ENCODE measurements around the gene UPK3BL2.
"Not testable (repeated sequence)": the region's sequence is repeated elsewhere in the genome, so short reads cannot be mapped to it uniquely, and the experiment has no call there.

The UPK3BL2 gene

DNA sequence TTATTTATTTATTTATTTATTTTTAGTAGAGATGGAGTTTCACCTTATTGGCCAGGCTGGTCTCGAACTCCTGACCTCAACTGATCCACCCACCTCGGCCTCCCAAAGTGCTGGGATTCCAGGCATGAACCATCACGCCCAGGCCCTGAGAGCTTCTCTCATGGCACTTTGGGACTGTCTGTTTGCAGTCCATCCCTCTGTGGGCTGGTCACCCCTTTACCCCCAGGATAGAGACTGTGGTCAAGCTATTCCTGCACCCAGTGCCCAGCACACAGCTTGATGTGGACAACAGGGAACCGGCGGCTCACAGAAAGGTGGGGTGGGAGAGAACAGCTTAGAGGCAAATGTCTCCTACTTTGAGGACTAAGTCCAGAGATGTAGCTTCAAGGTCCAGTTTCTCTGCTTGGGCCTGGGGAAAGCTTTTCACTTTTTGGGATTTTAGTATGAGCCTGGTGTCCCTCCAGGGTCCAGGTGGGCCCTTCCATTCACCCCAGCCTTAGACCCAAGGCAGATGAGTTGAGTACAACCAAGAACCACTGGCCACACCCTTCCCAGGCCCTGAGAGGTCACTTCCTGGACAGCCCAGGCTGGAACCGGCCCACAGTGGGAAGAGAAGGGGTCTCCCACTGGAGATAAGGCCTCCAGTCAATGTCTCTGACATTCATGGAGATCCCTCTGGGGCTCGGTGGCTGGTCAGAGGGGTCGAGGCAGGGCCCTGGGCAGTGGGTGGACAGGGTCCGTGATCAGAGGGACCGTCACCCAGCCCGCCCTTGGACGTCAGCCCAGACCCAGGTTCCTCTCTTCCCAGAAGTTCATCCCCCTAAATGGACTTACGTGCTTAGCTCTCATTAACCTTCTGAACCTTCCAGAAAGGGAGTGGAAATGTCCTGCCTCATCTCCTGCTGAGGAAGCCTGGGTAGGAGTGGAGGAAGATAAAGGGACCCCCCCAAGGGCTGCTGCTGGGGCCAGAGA is 15.4 kb downstream of the UPK3BL2 start:
- DNase-seq: not testable (repeated sequence)

DNA sequence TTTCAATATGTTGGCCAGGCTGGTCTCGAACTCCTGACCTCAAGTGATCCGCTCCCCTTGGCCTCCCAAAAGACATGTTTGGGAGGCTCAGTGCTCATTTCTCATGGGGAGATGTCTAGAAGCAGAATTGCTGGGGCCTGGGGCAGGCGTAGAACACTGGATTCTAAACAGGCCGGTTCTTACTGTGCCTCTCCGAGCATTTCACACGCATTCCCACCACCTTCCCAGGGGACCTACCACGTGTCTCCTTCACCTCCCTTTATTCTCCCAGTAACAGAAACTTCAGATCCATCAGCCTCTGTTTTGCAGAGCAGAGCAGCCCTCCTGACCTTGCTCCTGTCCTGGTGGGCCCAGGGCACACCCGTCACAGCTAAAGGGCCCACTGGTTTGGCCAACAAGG is 16.3 kb downstream of the UPK3BL2 start:
- DNase-seq: not testable (repeated sequence)

DNA sequence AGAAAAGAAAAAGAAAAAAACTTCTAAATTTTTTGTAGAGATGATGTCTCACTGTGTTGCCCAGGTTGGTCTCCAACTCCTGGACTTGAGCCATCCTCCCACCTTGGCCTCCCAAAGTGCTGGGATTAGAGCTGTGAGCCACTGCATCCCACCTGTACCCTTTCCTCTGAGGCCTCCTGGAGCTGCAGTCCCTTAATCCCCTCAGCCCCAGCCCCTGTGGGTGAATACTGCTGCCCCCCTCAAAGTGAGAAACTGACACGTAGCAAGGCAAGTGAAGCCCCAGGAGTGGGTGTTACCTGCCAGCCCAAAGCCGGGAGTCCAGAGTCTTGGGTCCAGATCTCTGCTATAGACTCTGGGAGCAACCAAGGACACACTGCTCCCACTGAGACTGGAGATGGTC is 18.7 kb downstream of the UPK3BL2 start:
- not testable (repeated sequence) for DNase-seq

DNA sequence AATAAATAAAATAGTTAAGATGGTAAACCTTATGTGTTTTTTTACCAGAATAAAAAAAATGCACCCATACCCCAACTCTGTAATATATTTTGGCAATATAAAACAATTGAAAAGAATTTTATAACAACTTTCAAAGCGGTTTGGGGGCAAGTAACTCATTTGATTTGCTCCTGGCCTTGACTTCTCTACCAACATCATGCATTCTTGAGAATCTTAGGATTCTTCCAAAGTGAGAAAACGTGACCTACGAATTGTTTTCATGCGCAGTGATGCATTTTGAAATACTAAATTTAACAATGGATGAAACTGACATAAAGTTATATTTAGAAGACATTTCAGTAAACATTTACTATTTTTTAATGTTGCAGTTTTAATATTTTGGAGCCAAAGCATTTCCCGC is 22.7 kb downstream of the UPK3BL2 start:
- DNase-seq: not testable (repeated sequence)

DNA sequence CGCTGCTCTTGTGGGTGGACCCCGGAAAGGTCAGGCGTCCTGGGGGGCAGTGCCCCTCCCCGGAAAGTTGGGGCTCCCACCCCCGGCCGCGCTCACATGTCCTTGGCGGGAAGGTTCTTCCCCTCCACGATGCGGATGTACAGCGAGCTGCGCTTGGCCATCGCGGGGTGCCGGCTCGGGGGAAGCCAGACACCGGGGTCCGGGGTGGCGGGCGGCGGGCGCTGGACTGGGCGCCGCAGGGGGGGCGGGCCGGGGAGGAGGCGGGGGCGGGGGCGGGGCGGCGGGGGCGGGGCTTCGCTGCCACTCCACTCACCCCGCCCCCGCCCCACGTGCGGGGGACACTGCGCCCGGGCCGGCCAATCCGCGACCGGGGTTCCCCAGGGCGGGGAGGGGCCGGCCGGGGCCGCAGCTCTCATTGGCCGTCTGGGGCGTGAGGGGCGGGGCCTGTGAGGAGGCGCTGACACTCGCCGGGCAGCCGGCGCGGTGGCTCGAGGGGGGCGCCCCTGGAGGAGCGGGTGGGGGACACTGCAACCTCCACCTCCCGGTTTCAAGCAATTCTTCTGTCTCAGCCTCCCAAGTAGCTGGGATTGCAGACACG is 25.8 kb downstream of the UPK3BL2 start, which contains the start of gene RASA4B:
Gene RASA4B, minus strand, starts transcription at position 228 of the 598 bp plus-strand sequence. Its CDS starts 67 bp downstream, at position 161.
- DNase-seq: not testable (repeated sequence)

DNA sequence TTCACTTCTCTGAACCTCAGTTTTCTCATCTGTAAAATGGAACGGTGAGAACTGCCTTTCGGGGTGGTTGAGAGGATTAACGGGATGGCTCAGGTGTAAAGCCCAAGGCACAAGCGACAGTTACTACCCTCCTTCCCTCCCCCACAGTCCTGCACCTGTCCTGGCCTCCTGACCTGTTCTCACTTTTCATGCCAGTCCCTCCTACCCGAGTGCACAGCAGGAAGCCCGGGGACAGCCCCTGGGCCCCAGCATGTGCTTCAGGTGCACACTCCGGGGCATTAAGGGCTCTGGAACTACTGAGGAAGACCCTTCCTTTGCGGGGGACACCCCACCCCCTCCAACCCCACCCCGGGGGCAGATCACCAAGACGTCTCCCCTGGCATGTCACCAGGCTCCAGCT is 26.5 kb downstream of the UPK3BL2 start:
- not testable (repeated sequence) for DNase-seq

DNA sequence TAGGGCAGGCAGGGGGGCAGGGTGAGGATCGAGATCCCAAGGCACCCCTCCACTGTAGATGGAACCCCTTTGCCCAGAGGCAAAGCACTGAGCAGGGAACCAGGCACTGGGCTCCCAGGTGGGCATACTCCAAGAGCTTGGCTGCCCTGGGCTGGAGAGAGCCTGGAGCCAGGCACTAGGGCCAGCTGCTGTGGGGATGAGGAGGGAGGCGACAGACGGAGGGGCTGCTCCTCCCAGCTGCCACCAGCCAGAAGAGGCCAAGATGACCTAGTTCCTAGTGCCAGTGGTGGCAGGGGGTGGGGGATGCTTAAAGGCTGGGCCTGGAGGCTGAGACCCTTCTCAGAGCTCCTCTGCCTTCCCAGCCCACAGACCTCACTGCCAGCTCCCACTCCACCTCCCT is 27.6 kb downstream of the UPK3BL2 start:
- not testable (repeated sequence) for DNase-seq

DNA sequence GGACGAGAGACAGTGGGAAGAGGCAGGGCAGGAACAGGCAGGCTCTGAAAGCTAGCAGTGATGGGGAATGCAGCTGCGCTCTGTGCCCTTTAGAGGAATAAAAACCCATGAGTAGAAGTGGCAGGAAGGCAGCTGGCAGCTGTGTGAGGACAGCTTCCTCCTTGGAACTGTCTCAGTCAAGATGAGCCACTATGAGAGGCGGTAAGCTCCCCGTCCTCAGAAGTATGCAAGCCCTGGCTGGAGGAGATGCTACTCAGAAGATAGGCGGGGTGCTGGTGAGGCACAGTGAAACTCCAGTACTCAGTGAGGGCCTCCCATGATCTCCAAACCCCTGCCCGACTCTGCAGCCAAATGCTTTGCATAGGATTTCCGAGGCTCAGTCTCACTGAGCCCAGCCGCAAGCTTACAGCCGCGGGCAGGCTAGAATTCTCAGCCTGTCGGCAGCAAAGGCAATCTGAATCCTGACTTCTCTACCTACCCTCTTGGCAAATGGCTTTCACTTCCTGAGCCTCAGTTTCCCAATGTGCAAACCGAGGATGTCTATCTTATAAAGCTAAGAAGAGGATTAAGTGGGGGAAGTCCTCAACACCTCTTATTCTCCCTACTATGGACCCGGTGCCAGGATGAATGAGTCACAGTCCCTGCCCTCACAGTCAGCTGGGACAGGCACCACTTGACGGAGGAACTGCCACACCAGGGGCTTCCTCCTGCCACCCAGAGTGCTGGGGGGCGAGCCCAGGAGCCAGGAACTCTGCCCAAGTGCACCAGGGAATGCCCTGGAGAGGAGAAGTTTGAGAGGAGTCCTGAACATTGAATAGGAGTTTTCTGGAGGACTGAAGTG is 28.4 kb downstream of the UPK3BL2 start:
- not testable (repeated sequence) for DNase-seq

DNA sequence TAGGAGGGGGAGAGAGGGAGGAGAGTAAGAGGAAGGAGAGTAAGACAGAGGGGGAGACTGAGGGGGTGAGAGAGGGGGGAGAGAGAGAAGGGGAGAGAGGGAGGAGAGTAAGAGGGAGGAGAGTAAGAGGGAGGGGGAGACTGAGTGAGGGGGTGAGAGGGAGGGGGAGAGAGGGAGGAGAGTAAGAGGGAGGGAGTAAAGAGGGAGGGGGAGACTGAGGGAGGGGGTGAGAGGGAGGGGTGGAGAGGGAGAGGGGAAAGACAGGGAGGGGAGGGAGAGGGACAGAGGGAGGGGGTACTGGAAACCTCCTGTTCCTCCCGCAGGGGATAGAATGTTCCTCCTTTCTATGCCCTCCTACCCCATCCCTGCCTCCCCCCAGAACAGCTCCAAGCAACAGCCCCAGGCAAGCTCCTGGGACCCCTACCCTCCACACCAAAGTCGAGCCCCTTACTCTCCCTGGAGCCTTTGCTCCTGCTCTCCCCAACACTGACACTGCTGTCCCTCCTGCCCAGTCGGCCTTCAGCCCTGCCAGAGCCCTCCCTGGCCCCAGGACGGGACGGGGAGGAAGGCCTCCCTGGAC is 30.8 kb downstream of the UPK3BL2 start:
- DNase-seq: not testable (repeated sequence)

DNA sequence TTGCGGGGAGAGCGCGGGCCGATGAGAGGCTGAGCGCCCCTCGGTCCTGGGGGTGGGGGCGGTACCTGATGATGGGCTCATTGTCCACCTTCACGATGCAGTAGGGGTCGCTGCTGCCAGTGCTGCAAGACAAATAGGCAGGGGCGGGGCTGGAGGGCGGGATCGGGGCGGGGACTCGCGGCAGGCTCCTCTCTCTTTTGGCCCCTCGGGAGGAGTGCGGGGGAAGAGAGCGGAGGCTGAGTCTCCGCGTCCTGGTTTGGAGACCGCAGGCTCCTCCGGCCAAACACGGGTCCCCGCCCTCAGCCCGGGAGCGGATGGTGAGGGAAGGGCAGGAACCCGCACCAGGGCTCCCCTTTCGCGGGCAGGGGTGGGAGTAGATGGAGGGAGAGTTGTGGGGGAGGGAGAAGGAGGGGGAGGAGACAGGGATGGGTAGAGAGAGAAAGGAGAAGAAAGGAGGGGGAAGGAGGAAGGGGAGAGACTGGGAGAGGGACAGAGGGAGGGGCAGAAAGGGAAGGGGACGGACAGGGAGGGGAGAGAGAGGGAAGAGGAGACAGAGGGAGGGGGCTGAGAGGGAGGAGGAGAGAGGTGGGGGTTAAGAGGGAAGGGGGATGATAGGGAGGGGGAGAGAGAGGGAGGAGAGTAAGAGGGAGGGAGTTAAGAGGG is 31.5 kb downstream of the UPK3BL2 start:
- DNase-seq: not testable (repeated sequence)

DNA sequence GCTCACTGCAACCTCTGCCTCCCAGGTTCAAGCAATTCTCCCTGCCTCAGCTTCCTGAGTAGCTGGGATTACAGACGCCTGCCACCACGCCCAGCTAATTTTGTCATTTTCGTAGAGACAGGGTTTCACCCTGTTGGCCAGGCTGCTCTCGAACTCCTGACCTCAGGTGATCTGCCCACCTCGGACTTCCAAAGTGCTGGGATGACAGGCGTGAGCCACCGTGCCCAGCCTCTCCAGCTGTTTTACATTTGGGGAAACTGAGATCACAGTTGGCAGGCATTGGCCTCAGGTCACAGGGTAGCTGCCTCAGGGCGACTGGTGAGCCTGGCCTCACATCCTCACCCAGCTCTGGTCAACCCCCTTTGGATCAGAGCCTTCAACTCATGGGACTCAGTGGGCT is 32.9 kb downstream of the UPK3BL2 start:
- DNase-seq: not testable (repeated sequence)

DNA sequence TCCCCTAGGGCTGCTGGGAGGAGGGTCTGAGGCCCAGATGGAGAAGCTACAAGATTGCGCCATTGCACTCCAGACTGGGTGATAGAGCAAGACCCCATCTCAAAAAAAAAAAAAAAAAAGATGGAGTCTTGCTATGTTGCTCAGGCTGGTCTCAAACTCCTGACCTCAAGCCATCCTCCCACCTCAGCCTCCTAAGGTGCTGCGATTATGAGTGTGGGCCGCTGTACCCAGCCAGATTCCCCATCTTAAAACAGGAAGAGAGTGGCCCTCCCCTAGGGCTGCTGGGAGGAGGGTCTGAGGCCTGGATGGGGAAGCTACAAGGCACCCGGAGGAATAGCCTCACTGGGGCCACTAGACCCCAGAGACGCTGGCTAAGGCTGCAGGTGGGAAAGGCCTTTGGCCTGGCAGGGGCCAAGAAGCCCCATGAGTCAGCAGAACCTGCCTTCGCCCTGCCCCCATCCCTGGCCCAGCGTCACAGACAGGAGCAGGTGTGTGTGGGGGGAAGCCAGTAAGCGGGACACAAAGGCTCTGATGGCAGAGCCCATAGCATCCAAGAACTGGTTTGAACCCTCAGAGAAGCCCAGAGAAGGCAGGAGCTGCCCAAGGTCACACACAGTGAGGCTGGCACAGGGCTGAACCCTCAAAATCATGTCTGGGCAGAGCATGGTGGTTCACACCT is 35.9 kb downstream of the UPK3BL2 start:
- DNase-seq: not testable (repeated sequence)

DNA sequence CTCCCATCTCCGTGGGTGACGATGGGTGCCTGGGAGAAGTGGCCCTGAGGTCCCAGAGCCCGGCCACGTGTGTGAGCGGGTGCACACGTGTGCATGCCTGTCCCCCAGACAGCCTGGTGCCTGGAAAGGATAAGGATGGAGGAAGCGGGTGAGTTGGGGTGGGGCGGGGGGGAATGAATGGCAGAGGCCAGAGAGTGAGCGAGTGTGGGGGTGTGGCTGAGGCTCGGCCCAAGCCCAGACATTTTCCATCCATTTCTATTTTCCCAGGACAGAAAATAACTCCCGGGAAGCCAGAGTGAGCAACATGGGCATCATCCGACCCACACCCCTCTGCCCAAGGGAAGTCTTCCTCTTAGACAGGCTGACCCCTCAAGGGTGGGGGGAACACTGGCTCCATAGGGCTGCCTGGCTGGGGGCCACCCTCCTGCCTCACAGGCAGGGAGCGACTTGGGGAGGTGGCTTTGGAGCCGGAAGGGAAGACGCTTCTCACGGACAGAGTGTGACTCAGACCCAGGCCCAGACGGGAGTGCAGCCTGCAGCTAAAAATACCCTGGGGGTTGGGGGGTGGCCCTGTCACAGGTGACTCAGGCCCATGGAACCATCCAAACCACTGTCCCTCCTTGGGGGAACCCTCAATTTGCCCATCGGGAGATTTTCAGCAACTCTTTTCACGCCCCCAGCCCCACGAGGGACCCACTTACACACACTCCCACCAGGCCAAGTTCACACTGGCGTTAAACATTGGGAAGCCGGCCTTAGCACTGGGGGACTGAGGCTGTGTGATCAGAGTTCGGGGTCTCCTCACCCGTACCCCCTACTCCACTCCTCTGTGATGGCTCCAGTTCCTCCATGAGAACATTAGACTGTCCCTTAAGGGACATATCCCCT is 38.0 kb downstream of the UPK3BL2 start:
- not testable (repeated sequence) for DNase-seq

DNA sequence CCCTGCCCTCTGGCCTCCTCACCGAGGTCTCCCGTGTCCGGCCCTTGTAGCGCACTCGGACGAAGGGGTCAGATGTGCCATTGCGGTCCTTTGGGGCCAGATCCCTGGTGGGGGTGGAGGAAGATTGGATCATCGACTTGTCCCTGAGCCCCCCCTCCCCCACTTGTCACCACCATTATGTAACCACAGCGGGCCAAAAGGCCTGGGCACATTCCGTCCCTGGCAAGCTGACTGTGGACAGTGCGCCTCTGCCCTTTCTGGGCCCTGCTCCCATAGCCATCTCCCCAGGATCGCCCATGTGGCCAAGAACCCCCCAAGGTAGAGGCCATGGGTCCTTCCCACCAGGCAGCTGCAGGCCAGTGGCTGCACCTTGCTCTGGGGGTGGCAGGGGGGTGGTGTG is 40.4 kb downstream of the UPK3BL2 start:
- DNase-seq: not testable (repeated sequence)

DNA sequence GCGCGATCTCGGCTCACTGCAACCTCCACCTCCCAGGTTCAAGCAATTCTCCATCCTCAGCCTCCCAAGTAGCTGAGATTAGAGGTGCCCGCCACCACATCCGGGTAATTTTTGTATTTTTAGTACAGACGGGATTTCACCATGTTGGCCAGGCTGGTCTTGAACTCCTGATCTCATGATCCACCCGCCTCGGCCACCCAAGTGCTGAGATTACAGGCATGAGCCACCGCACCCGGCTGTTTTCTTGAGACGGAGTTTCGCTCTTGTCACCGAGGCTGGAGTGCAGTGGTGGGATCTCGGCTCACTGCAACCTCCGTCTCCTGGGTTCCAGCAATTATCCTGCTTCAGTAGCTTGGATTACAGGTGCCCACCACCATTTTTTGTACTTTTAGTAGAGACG is 45.2 kb downstream of the UPK3BL2 start:
- not testable (repeated sequence) for DNase-seq

DNA sequence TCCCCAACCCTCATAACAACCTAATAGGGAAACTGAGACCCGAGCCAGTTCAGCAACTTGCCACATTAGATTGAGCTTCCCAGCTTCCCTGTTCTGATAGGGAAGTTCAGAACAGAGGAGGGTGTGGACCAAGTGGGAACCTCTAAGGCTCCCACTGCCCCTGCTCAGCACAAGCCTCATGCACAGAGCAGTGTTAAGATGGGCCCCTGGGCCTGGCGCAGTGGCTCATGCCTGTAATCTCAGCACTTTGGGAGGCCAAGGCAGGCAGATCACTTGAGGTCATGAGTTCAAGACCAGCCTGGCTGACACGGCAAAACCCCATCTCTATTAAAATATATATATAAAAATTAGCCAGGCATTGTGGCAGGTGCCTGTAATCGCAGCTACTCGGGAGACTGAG is 46.2 kb downstream of the UPK3BL2 start:
- DNase-seq: not testable (repeated sequence)

DNA sequence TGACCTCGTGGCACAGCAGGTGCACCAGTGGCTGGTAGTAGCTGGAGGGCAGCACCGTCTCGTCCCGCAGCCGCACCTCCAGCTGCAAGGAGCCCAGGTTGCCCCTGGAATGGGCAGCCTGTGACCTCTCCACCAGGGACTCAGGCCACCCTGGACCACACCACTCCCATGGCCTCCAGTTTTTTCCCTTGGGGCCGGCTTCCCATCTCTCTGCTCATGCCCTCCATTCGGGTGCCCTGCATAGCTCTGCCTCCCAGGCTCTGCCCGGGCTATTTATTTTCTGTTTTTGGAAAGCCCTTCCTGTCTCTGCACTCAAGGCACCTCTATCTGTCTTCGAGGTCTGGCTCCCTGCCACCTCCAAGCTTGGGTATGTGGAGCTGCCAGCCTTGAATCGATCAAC is 46.6 kb downstream of the UPK3BL2 start:
- DNase-seq: not testable (repeated sequence)

DNA sequence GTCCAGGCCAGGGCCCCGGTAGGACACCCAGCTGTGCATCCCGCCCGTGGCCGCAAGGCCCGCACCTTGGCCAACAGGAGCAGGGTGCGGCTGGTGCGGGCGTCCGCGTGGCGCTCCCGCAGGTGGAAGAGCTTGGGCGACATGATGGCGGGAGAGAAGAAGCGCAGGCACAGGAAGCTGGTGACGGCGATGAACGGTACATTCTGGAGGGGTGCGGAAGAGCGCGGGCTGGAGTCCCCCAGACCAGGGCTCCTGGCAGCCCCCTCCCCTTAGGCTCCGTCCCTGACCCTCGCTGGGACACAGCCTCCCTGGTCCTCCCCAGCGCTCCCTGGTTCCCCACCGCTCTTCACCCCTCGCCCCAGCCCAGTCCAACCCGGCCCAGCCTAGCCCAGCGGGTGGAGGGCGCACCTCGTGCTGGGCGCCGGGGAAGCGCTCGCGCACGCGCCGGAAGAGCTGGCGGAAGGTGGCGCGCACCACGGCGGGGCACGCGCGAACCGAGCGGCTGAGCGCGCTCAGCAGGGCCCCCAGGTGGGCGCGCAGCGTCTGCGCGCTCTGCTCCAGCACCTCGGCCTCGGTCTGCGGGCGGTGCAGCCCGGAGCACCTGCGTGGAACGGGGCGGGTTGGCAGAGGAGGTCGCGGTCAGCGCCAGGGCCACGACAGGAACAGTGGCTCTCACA is 48.9 kb downstream of the UPK3BL2 start:
- not testable (repeated sequence) for DNase-seq

DNA sequence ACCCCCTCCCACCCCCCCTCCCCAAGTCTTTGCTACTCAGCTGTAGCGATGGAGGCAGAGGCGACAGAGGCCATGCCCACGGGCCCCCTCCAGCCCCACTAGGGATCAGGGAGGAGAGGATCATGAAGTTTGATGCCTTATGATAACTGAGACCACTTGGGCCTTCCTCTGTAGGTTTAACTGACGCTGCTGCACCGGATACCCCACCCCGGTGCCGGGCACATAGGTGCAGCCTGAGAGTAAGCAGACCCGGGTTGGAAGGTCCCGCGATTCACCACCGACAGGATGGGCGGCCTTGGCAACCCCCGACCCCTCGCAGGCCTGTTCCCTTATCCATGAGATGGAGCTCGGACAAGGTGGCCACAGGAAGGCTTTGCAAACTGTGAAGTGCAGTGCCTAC is 49.5 kb downstream of the UPK3BL2 start:
- not testable (repeated sequence) for DNase-seq

All from NCI-H1694 treated with DMSO at 0.1 percent for 48 hours (cell line).